Measurements from ENCODE around the gene SNPH.

Gene SNPH

DNA sequence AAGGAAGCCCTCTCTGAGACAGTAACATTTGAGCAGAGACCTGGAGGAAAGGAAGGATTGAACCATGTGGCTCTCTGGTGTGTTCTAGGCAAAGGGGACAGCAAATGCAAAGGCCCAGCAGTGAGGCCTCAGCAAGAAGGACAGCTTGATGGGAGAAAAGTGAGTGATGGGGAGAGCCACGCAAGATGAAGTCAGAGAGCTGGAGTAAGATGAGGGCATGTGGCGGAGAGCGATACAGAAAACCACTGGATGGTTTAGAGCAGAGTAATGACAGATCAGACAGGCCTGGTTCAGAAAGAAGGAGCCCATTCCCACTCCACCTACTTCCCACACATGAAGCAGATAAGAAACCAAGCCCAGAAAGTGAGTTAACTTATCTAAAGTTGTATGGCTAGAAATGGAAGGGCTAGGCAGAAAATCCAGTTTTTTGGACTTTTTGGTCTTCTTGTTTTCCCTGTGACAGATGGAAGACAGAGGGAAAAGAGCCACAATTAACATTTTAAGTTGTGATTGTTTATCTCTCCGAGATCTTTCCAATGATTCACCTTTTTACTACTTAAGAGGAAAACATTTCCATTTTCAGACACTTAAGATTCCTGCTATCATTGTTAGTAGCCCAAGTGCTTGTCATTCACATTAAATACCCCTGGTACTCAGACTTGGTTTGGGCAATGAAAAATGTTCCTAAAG is 723 bp upstream of the SNPH start:
- no peak for DNase-seq

DNA sequence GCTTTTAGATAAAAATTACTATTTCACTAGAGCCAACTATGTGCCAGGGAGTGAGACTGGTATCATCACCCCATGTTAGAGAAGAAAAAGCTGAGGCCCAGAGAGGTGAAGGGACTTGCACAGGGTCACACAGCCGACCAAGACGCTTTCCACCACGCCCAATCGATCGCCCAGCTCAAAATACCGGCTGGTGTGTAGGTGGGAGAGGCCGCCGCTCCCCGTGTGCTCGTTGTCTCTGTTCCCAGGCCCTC is 253 bp upstream of the SNPH start:
- no peak for DNase-seq

DNA sequence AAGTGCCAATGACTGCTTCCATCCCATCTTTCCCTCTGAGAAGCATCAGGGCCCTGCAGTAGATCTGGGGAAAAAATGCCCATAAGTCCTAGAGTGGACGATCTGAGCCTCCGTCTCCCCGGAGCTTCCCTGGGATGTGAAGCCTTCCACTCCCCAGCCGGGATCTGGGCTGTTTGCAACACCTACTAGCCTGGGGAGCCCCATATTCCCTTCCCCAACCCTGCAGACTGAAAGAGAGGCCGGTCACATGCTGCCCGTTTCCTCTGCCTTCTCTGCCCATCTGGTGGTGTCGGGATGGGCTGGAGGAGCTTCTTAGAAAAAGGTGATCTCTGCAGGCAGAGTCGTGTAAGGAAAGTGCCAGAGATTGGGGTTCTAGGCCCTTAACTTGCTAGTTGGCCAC is 1.1 kb downstream of the SNPH start:
- DNase-seq, result no peak

DNA sequence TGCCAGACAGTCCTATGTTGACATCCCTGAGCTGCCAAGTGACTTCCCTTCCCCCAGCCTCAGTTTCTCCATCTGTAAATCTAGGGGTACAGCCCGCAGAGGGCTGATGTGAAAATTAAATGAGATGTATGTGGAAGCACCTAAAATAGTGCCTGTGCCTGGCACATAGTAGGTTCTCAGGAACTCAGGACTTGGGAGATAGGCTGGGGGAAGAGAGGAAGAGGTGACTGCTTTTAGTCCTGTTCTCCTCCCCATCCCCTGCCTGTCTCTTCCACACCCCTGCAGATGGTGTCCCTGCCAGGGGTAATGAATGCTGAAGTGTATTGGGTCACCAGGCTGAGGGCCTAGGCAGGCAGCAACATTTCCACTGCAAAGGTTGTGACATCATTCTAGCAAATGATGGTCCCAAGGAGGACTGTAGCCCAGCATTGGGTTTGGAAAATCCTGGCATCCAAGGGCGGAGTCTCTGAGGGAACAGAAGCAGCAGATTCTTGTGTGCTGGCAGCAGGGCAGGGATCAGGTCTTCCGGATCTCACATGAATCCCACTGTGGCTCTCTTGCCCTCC is 1.8 kb downstream of the SNPH start:
- no peak for DNase-seq

DNA sequence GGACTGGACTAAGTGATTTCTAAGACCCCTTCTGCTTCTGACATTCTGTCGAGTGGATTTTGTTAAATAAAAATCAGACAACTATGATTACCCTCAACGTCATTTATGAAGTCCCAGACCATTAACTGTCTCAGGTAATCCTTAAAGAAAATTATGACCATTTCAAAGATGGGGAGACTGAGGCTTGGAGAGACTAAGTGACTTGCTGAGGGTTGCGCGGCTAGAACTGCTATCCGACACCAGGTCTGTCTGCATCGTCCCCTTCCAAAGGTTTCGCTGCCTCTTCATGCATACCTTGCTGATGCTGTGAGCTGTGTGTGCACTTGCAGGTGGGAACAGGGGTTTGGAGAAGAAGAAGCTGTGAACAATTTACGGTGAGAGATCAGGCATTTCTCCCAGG is 3.1 kb downstream of the SNPH start:
- no peak for DNase-seq

DNA sequence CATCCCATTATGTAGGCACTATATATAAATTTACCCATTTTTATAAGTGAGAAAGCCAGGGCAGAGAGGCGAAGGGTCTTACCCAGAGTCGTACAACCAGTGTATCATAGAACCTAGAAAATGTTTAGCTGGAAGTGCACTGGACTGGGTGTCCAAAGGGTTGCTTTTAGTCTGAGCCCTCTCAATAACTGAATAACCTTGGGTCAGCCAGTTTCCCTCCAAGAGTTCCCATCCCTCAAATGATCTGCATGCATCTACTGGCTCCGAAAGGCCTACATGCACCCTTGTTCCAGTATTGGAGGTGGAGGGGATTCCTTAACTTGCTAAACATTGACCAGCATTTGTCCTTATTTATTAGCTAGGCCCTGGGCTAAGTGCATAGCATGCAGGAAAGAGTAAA is 3.8 kb downstream of the SNPH start:
- no peak for DNase-seq

DNA sequence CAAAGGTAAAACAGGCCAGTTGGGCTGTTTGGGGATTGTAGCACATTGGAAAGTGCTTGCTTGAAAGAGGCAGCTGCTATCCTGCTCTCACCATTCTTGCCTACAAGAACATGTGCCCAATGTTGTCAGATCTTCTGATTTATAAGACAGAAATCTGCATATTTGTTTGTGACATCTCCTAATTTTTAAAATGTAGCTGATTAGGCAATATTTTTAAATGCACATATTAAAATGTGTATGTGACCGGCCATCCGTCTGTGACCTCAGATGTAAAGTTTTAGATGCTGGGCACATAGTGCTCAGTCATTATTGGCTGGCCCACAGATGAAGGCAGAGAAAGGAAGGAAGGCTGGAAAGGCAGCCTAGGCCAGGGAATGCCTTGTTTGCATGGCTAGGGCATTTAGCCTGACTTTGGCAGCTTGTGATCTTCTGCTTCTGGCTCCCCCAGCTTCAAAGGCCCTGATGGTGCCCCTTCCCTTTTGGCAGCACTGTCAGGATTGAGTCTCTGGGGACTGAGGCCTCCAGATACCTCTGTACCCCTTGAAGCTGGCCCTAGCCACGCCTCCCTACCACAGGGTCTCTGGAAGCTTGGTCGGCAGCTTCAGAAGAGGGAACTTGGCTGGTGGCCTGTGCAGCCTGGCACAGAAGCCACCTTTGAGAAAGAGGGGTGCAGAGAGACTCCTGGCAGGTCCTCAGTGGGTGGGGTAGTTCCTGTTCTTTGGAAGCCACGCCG is 6.4 kb downstream of the SNPH start:
- no peak for DNase-seq

DNA sequence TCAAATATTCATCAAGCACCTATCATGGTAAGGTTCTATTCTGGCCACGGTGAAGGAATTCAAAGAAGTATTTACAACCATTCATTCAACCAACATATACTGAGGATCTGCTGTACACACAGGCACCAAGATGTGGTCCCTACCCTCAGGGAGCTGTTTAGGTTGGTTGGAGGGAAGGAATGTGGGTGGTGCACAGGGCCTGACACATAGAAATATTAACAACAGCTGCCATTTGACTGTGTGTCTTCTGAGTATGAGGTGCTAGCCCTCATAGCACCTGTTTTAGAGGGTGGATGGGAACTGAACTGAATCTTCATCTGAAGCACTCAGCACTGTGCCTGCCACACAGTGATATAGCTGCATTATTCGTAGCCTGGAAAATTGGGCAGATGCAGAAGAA is 7.3 kb downstream of the SNPH start:
- DNase-seq, result no peak

DNA sequence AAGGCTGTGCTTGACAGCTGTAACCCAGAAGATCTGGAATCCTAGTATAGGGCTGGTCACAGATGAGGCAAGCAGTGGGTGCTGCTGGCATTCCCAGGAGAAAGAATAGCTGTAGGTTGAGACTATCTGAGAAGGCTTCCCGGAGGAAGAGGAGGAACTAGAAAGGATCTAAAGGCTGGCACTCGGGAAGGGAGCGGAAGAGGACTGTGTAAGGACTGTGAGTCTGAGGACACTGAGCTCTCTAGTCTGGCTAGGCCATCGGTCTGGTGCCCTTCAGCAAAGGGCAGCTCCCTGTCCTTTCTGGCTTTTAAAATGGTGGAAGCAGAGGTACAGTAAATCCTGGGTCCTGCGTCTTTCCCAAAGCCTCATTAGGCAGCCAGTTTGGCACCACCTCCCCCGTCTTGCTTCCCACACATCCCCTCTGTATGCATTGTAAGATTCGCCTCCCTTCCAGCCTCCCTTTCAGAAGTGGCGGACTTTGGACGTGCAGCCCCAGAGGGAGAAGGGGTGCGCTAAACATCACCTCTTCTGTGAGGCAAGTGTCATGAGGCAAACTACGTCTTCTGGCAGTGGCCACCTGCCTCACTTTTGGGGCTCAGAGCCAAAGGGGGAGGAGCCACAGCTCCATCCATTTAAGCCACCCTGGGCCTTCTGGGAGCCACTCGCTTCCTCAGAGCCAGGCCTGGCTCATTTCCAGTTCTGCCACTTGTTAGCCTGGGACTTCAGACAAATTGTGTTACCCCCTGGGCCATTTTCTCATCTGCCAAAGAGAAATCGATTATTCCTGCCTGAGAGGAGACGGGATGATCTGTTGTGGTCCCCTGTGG is 8.6 kb downstream of the SNPH start:
- DNase-seq, result no peak

DNA sequence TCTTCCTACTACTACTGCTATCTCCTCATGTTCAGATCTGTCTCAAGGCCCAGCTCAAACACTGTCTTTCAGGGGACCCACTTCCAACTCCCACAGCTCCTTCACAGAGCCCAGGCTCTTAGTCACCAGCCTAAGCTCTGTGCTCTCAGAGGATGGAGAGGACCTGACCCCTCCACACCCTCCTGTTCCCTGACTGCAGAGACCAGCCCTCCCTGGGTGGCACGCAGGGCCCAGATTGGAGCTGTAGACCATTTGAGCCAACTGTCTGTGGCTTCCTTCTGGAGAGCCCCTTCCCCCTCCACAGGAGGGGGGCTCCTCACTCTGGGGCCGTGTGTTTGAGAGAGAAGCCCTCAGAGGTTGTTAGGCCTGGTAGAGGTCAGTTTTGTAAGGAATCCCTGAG is 9.8 kb downstream of the SNPH start:
- DNase-seq, result no peak

DNA sequence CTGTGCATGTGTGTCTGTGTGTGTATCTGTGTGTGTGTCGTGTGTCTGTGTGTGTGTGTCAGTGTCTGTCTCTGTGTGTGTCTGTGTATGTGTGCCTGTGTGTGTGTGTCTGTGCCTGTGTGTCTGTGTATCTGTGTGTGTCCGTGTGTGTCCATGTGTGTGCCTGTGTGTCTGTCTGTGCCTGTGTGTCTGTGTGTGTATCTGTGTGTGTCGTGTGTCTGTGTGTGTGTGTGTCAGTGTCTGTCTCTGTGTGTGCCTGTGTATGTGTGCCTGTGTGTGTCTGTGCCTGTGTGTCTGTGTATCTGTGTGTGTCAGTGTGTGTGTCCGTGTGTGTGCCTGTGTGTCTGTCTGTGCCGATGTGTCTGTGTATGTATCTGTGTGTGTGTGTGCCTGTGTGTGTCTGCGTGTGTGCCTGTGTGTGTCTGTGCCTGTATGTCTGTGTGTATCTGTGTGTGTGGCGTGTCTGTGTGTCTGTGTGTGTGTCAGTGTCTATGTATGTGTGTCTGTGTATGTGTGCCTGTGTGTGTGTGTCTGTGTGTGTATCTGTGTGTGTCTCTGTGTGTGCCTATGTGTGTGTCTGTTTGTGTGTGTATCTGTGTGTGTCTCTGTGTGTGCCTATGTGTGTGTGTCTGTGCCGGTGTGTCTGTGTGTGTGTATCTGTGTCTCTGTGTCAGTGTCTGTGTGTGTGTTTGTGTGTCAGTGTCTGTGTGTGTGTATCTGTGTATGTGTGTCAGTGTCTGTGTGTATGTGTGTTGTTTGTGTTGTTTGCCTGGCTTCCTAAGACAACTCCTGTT is 11.6 kb downstream of the SNPH start:
- DNase-seq, result no peak

DNA sequence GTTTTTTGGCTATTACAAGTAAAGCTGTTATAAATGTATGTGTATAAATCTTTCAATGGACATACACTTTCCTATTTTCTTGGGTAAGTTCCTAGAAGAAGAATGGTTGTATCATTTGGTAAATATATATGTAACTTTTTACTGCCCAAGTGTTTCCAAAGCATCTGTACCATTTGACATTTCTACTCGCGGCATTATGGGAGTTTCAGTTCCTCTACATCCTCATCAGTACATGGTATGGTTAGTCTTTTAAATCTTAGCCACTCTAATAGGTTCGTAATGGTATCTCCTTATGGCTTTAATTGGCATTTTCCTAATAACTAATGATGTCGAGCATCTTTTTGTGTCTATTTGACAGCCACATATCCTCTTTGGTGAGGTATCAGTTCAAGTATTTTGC is 12.9 kb downstream of the SNPH start:
- no peak for DNase-seq

DNA sequence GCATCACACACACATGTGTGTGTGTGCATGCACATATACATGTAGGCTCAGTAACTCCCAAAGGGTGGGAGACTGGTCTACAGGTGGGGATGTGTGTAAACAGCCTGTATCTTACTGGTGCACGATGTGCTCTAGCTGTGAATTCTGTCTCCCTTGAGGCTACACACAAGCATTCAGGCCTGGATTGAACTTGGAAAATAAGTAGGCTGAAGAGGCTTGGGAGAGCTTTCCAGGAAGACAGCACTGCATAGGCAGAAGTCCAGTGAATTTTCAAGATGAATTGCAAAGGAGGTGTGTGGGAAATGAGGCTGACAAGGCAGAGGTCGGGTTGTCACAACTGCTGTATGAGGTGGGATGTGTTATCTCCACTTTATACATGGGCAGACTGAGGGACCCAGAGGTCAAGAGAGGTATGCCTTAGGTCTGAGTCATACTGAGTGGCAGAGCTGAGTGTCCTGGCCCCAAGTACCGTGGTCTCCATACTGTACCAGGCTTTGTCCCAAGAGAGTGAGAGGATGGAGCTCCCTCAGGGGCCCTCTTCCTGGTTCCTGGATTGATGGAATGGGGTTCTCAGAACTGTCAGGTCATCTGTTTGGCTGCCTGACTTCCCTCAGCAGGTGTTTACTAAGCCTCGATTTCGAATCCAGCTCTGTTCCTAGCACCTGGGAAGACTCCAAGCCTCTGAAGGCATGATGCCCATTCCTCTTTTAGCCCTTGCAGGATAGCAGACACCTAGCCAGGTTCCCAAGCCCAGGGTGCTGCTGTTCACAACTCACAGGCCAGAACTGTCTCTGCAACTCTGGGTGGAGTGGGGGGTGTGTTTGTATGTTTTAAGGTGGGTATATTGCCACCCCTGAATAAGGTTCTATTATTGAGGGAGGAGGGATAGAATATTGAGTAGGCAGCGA is 14.4 kb downstream of the SNPH start:
- no peak for DNase-seq

DNA sequence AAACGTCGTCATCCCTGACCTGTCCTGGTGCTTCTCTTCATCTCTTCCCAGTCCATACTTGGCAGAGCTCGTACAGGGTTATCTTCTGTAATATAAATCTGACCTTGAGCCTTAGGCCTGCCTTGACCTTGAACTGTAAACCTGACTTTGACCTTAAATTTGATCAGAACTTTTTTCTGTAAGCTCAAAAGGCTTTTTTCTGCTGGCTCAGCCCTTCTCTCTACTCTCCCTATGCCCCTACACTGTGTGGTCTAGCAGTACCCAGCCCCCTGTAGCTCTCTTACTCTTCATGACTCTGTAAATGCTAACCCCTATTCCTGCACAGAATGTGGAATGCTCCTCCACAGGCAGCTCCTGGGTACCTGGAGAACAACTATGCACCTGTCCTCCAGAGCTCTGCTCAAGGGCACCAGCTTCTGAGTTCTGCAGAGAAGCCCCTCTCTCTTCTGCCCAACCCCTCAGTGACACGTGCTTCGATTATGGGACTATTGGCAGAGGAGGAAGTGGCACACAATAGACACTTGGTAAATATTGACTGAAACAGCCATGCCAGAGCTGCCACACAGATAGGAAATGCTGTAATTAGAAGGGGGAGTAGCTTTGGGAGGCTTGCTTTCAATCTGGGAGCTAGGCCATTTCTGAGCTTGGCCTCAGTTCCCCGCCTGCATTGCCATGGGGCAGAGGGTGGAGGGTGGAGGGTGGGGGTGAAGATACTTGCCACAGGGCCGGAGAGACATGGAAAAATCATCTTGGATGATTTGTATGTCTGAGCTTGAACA is 15.4 kb downstream of the SNPH start:
- DNase-seq, result no peak

DNA sequence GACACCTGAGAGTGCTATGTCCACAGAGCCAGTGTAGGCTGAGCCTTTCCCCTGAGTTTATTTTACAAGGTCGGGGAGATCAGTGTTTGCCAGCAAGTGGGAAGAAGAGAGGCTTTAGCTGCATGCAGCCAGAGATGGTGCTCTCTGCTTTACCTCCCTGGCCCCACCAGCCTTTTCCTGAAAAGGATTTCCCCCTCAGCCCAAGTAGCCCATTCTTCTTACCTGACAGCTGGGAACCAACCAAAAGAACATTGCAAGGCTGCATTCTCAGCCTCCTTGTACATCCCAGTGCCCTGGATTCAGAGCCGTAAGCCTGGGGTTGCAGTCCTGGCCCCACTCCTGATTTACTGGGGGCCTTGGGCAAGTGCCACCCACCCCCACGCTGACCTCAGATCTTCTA is 16.9 kb downstream of the SNPH start:
- DNase-seq, result no peak

DNA sequence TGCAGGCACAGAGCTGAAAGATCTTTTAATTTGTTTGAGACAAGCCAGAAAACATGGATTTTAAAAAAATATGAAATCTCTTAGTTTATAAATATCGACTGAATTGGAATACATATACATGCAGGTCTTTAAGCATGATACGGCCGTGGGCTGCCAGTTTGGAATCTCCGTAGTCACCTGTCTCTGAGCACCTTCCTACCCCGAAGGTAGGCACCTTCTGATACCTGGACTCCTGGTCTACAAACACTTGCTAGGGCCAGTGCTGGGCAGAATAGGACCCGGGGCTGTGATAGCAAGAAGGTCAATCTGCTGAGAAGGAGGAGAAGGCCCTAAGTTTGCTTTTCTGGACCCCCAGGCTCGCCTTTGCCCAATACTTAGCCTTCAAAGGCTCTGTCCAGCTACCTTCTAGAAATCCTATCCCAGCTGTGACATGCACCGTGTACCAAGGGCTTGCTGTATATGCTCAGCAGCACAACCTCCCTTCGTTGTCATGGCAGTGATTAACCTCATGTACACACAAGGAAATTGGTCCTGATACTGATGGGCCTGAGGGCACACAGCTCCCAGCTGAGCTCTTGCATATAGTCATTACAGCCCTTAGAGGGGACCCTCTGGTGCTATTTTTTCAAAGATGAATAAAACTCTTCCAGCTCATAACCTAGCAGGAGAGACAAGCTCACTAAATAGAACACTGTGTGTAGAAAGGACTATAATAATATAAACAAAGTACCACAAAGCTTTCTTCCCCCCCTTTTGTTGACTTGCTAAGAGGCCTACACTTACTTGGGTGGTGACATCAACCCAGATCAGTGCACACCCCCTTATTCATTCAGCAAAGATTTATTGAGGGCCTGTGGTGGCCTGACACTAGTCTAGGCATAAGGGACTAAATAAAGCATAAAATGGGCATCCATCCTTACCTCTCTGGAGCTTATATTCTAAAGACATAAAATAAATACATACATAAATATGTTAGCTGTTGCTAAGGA is 17.7 kb downstream of the SNPH start:
- no peak for DNase-seq

DNA sequence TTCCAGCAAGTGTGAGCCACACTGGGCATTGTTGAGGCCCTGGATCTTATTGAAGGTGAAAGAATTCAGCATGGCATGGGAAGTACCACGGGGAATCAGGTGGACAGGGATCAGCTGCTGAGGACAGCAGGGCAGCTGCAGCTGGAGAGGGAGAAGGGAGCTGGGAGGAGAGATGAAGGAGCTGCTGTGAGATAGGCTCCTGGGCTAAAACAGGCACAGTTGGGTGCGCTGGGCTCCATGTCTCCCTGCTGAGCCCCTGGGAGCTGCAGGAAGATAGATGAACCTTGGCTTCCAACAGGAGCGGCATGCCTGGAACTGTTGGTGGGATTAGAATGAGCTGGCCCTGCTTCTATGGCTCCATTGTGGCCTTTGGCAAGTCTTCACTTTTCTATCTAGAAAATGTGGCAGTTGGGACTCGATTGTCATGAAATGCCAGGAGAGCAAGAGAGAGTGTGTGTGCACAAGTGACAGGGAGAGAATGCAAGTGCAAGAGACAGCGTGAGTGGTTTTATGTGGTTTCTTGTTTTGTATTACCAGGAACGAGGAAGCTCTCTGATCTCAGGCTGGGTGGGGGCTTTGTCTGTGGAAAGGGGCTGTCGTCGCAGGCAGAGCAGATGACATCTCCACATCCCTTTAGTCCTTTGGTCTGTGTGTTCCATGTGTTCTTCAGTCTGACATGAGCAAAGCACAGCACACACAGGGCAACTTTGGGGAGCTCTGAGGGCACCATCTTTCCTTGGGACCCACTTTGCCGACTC is 20.4 kb downstream of the SNPH start:
- no peak for DNase-seq

DNA sequence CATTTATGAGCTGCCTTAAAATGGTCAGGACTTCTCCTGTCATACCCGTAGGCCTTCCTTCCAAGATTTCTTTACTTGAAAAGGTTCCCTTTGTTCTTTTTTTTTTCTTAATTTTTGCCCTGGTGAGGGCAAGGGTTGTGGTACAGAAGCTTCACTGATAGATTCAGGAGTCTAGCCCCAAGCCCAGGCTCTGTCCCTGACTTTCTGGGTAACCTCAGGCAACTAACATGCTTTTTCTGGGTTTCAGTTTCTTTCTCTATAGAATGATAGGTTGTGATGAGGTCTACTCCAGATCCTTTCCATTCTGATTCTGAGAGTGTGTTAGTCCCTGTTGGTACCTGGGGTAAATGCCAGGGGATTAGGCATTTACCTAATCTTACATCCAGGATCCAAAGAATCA is 21.2 kb downstream of the SNPH start:
- no peak for DNase-seq
